ENCODE results near the gene RPS6KB2.

DNA sequence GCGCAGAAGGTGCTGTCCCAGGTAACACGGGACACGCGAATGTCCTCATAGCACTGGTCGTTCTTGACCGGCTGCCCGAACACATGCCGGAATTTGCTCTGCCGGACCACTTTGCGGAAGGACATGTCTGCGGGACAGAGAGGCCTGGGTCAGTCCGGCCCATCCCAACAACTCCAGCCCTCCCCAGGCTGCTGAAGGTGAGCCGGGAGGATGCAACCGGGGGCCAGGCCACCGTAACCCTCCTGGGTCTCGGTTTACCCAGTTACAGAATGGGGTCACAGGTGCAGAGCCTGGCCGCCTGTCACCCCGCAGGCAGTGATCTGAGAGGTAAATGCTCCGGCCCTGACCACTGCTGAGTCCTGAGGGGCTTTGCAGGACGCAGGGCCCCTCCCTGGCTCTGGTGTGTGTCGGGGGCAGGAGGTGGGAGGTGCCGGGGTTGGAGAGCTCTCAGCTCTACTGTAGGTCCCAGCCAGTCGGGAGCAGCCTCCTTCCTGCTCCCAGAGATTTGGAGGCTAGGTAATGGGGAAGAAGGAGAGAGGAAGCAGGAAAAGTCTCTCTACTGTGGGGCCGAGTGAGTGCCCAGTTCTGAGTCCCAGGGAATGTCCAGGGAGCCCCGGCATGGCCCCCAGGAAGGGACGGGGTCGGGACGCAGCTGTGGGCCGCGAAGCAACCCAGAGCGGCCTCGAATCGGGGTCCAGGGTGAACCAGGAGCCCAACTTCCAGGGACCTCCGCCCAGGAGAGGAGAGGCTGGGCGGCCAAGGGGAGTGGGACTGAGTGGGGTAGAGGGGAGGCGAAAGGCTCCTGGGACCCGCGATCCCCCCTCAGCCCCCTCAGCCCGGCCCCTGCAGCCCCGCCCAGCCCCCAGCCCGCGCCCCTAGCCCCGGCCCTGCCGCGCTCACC is 14.5 kb downstream of the RPS6KB2 start:
- TF ChIP-seq, protein P1, sequence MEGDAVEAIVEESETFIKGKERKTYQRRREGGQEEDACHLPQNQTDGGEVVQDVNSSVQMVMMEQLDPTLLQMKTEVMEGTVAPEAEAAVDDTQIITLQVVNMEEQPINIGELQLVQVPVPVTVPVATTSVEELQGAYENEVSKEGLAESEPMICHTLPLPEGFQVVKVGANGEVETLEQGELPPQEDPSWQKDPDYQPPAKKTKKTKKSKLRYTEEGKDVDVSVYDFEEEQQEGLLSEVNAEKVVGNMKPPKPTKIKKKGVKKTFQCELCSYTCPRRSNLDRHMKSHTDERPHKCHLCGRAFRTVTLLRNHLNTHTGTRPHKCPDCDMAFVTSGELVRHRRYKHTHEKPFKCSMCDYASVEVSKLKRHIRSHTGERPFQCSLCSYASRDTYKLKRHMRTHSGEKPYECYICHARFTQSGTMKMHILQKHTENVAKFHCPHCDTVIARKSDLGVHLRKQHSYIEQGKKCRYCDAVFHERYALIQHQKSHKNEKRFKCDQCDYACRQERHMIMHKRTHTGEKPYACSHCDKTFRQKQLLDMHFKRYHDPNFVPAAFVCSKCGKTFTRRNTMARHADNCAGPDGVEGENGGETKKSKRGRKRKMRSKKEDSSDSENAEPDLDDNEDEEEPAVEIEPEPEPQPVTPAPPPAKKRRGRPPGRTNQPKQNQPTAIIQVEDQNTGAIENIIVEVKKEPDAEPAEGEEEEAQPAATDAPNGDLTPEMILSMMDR (IDR thresholded peaks at IDR 0.05) = no peak
- TF ChIP-seq POLR2A (IDR thresholded peaks at IDR 0.05) = no peak
- TF ChIP-seq EP300 (IDR thresholded peaks at IDR 0.05) = no peak
- no peak for TF ChIP-seq POLR2AphosphoS5 (IDR thresholded peaks at IDR 0.05)

All from upper lobe of left lung (tissue), 4 donors.